GM21576 (cell line): ENCODE measurements around the gene BAG1.

ENCODE experiments used
- ATAC-seq: cut with Tn5 transposase; IDR thresholded peaks from one replicate; pipeline ENCODE4 v1.9.1; 2021; ENCODE audit warnings: mild to moderate bottlenecking, moderate library complexity; ENCODE audit not compliant: unreplicated experiment

Gene BAG1

GRCh38 chr9:33277484-33277883 is 13.0 kb upstream of the BAG1 start:
- no peak for ATAC-seq

- no peak for ATAC-seq
Observed at GRCh38 chr9:33273972-33274328, 9.4 kb upstream of the BAG1 start.

GRCh38 chr9:33273266-33273971 is 8.9 kb upstream of the BAG1 start:
- ATAC-seq: no peak

- ATAC-seq: no peak
Observed at GRCh38 chr9:33272061-33272460, 7.6 kb upstream of the BAG1 start.

- no peak for ATAC-seq
Observed at GRCh38 chr9:33270146-33270545, 5.6 kb upstream of the BAG1 start.

- no peak for ATAC-seq
Observed at GRCh38 chr9:33267151-33267767, 2.8 kb upstream of the BAG1 start.

GRCh38 chr9:33265211-33265865 is 830 bp upstream of the BAG1 start:
- no peak for ATAC-seq

GRCh38 chr9:33264003-33264472 is 470 bp downstream of the BAG1 start:
- ATAC-seq: peak; percentile 30

- peak; percentile 8 for ATAC-seq
Observed at GRCh38 chr9:33263131-33264002, 1.1 kb downstream of the BAG1 start.

GRCh38 chr9:33260372-33260771 is 4.1 kb downstream of the BAG1 start:
- ATAC-seq: no peak

- no peak for ATAC-seq
Observed at GRCh38 chr9:33257276-33257675, 7.2 kb downstream of the BAG1 start.

GRCh38 chr9:33256236-33256635 is 8.3 kb downstream of the BAG1 start:
- no peak for ATAC-seq

GRCh38 chr9:33255471-33255870 is 9.0 kb downstream of the BAG1 start:
- no peak for ATAC-seq

- ATAC-seq: no peak
Observed at GRCh38 chr9:33255014-33255413, 9.5 kb downstream of the BAG1 start.

- no peak for ATAC-seq
Observed at GRCh38 chr9:33254211-33254610, 10.3 kb downstream of the BAG1 start.

GRCh38 chr9:33250458-33250995 is 14.0 kb downstream of the BAG1 start:
- no peak for ATAC-seq

- ATAC-seq: no peak
Observed at GRCh38 chr9:33249983-33250382, 14.5 kb downstream of the BAG1 start.

- peak; percentile 61 for ATAC-seq
Observed at GRCh38 chr9:33249087-33249658, 15.3 kb downstream of the BAG1 start.

GRCh38 chr9:33248606-33249005 is 15.9 kb downstream of the BAG1 start:
- ATAC-seq: peak; percentile 5

- ATAC-seq: no peak
Observed at GRCh38 chr9:33246269-33246860, 18.1 kb downstream of the BAG1 start.
